GM23338 (cell line): Measurements from ENCODE around the gene MICAL3. TPM values are rescaled to one million over a fixed set of nuclear protein-coding genes. Genes with fewer than 3 reads are reported as not detected.

Experiments used
- ATAC-seq: fragments of 200-7000 bp; cut with Tn5 transposase; 3 replicates; pipeline ENCODE4 v1.9.1; 2020
- DNase-seq: peaks from one replicate; pipeline ENCODE4 v3.0.0-alpha.2; 2015; ENCODE audit warnings: low spot score
- H2AFZ ChIP-seq: fragments of 200-600 bp; sonication (generic); 2 replicates; pipeline ENCODE4 v1.8.0; 2016; ENCODE audit warnings: antibody characterized with exemption, mild to moderate bottlenecking, moderate library complexity
- H3F3A ChIP-seq: fragments of 200-600 bp; sonication (generic); replicated peaks from 2 replicates; pipeline ENCODE4 v1.8.0; 2017; ENCODE audit warnings: antibody characterized with exemption, mixed run types, low read depth
- H3K27ac ChIP-seq: fragments of 200-600 bp; sonication (generic); 2 replicates; pipeline ENCODE4 v1.6.1; 2016; ENCODE audit warnings: low read depth
- H3K27me3 ChIP-seq: fragments of 200-600 bp; sonication (generic); 2 replicates; pipeline ENCODE4 v1.8.0; 2016; ENCODE audit warnings: mild to moderate bottlenecking, mixed run types, moderate library complexity; ENCODE audit not compliant: insufficient read depth
- H3K36me3 ChIP-seq: fragments of 200-600 bp; sonication (generic); 2 replicates; pipeline ENCODE4 v1.8.0; 2016; ENCODE audit warnings: mild to moderate bottlenecking; ENCODE audit not compliant: insufficient read depth
- H3K4me1 ChIP-seq: fragments of 200-600 bp; sonication (generic); 2 replicates; pipeline ENCODE4 v1.8.0; 2016; ENCODE audit warnings: mild to moderate bottlenecking, moderate library complexity; ENCODE audit not compliant: insufficient read depth
- H3K4me2 ChIP-seq: fragments of 200-600 bp; sonication (generic); 2 replicates; pipeline ENCODE4 v1.7.1; 2017; ENCODE audit warnings: mixed run types
- H3K4me3 ChIP-seq: fragments of 200-600 bp; sonication (generic); 2 replicates; pipeline ENCODE4 v1.6.1; 2016; ENCODE audit warnings: mixed run types
- H3K79me2 ChIP-seq: fragments of 200-600 bp; sonication (generic); replicated peaks from 2 replicates; pipeline ENCODE4 v1.8.0; 2017; ENCODE audit warnings: mild to moderate bottlenecking; ENCODE audit not compliant: insufficient read depth
- H3K9me2 ChIP-seq: fragments of 200-600 bp; sonication (generic); 2 replicates; pipeline ENCODE4 v1.8.0; 2017; ENCODE audit not compliant: insufficient read depth
- H4K20me1 ChIP-seq: fragments of 200-600 bp; sonication (generic); replicated peaks from 2 replicates; pipeline ENCODE4 v1.8.0; 2017; ENCODE audit warnings: mild to moderate bottlenecking; ENCODE audit not compliant: insufficient read depth
- H3K27ac Mint-ChIP-seq: 2 replicates; pipeline ENCODE4 v1.8.0; 2020; ENCODE audit warnings: inconsistent platforms, mild to moderate bottlenecking, moderate library complexity, mixed read lengths
- H3K27me3 Mint-ChIP-seq: 3 replicates; pipeline ENCODE4 v1.8.0; 2022; ENCODE audit warnings: low read depth, mild to moderate bottlenecking, moderate library complexity, mixed read lengths, inconsistent platforms; ENCODE audit not compliant: insufficient read depth, poor library complexity
- H3K36me3 Mint-ChIP-seq: 3 replicates; pipeline ENCODE4 v1.8.0; 2021; ENCODE audit warnings: low read depth, mild to moderate bottlenecking, inconsistent platforms, moderate library complexity, mixed read lengths
- H3K4me1 Mint-ChIP-seq: 3 replicates; pipeline ENCODE4 v1.8.0; 2020; ENCODE audit warnings: mild to moderate bottlenecking, inconsistent platforms, mixed read lengths
- H3K4me3 Mint-ChIP-seq: 3 replicates; pipeline ENCODE4 v1.8.0; 2021; ENCODE audit warnings: moderate library complexity, mild to moderate bottlenecking, inconsistent platforms, mixed read lengths
- H3K9me3 Mint-ChIP-seq: 3 replicates; pipeline ENCODE4 v1.8.0; 2020; ENCODE audit warnings: moderate library complexity, mild to moderate bottlenecking, inconsistent platforms, mixed read lengths
- CREB1 ChIP-seq: fragments of 250-450 bp; sonication (Bioruptor Pico); IDR thresholded peaks from 2 replicates; pipeline ENCODE4 v1.5.0; 2020; ENCODE audit warnings: low read depth, mild to moderate bottlenecking, moderate library complexity
- EZH2phosphoT487 ChIP-seq: fragments of 200-600 bp; sonication (generic); IDR thresholded peaks from one replicate; pipeline ENCODE4 v1.8.1; 2018; ENCODE audit warnings: antibody characterized with exemption; ENCODE audit not compliant: unreplicated experiment
- NANOG ChIP-seq: IDR thresholded peaks from 2 replicates; pipeline ENCODE4 v1.6.1; 2016; ENCODE audit warnings: antibody characterized with exemption, borderline replicate concordance
- POLR2AphosphoS5 ChIP-seq: IDR thresholded peaks from 2 replicates; pipeline ENCODE4 v1.6.1; 2016; ENCODE audit warnings: antibody characterized with exemption, low read depth
- STAT1 ChIP-seq: IDR thresholded peaks from one replicate; pipeline ENCODE4 v1.6.1; 2016; ENCODE audit warnings: antibody characterized with exemption; ENCODE audit not compliant: unreplicated experiment
- ZNF114 ChIP-seq: fragments of 250-450 bp; sonication (Bioruptor Pico); IDR thresholded peaks from 2 replicates; pipeline ENCODE4 v1.5.0; 2020; ENCODE audit warnings: mild to moderate bottlenecking, moderate library complexity
- ZNF331 ChIP-seq: fragments of 250-450 bp; sonication (Bioruptor Pico); IDR thresholded peaks from 2 replicates; pipeline ENCODE4 v1.5.0; 2020; ENCODE audit warnings: low read depth, mild to moderate bottlenecking, moderate library complexity
- polyA plus RNA-seq: library from polyadenylated mRNA; unstranded; fragments of >200 nt; fragmentation: Nextera tagmentation; extraction: Ambion mirVana; gene quantifications from 2 replicates; pipeline ENCODE4 v1.2.1, GENCODE V29; 2016
- total RNA-seq: library from RNA; depleted of rRNA; stranded (reverse); fragments of >200 nt; shearing (Covaris generic); gene quantifications from 2 replicates; pipeline ENCODE4 v1.2.3, GENCODE V29; 2014
- TF ChIP-seq, protein P1 (sequence below): IDR thresholded peaks from one replicate; pipeline ENCODE4 v1.6.1; 2018; ENCODE audit warnings: antibody characterized with exemption; ENCODE audit not compliant: unreplicated experiment

The MICAL3 gene
- total and polyA plus RNA-seq, 2 experiments from 2014 or later, result 10.1 to 33.9 TPM

DNA sequence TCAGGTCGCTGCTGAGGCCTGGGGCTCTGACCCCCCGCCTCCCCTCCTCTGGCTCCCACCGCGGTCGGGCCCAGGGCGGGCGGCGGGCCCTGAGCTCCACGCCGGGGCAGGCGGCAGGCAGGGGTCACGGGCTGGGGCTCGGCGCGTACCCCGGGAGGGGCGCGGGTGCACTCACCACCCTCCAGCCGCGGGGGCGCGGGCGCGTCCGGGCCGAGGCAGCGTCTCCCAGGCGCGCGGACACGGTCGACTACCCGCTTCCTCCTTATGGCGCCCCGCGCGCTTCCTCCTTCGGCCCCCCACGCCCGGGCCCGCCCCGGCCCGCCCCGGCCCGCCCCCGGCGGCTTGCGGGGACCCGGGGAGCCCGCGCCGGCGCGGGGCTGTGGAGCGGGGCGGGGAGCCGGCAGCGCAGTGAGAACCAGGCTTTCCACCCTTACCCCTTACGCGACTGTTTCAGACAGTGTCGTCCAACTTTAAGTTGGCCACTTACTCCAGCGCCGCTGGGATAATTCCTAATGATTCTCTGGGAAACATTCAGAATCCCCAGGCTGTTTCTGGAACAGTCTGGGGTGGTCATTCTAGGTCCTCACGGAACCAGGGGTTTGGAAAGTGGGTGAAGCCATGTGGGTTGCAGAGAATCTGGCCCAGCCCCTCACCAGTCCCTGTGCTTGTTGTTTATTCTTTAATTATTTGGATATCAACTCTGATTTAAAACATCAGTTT, 250.0 kb downstream of the MICAL3 start, which contains the start of gene BID (continued):
- TF ChIP-seq ZNF331 (CRISPR knock-in tag), result no peak
- TF ChIP-seq CREB1 (CRISPR knock-in tag), result no peak
- TF ChIP-seq, protein P1, sequence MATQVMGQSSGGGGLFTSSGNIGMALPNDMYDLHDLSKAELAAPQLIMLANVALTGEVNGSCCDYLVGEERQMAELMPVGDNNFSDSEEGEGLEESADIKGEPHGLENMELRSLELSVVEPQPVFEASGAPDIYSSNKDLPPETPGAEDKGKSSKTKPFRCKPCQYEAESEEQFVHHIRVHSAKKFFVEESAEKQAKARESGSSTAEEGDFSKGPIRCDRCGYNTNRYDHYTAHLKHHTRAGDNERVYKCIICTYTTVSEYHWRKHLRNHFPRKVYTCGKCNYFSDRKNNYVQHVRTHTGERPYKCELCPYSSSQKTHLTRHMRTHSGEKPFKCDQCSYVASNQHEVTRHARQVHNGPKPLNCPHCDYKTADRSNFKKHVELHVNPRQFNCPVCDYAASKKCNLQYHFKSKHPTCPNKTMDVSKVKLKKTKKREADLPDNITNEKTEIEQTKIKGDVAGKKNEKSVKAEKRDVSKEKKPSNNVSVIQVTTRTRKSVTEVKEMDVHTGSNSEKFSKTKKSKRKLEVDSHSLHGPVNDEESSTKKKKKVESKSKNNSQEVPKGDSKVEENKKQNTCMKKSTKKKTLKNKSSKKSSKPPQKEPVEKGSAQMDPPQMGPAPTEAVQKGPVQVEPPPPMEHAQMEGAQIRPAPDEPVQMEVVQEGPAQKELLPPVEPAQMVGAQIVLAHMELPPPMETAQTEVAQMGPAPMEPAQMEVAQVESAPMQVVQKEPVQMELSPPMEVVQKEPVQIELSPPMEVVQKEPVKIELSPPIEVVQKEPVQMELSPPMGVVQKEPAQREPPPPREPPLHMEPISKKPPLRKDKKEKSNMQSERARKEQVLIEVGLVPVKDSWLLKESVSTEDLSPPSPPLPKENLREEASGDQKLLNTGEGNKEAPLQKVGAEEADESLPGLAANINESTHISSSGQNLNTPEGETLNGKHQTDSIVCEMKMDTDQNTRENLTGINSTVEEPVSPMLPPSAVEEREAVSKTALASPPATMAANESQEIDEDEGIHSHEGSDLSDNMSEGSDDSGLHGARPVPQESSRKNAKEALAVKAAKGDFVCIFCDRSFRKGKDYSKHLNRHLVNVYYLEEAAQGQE, result no peak
- no peak for TF ChIP-seq NANOG
- TF ChIP-seq EZH2phosphoT487, result no peak
- no peak for TF ChIP-seq ZNF114 (CRISPR knock-in tag)
- no peak for TF ChIP-seq STAT1

DNA sequence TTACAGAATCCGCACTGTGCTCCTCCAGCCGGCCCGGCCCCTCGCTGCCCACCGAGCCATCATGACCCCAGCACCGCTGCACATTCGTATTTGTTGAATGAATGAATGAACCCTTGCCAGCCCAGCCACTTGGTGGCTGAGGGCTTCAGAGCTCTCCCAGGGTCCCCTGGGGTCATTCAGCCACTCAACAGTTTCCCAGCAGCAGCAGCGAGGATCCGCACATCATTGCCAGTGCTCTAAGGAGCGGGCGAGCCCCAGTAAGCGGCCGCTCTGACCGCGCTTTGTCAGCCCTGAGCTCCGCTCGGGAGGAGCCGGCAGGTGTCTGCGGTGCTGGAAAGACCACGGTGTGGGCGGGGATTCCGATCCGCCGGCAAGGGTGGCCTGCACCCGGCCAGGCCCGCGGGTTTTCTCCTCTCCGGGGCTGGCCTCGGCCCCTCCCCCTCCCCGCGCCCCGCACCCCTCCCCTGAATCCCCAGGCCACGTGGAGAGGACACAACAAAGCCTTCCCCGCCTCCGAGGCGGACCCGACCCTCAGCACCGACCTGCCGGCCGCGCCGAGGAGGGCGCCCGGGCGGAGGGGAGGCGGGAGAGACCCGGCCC, 250.7 kb downstream of the MICAL3 start:
- peak overlapping the region; percentile 86 for H3K4me3 Mint-ChIP-seq
- H4K20me1 ChIP-seq, result no peaks in the 10 kb centered on the region

More for the DNA sequence above, 250.7 kb downstream of the MICAL3 start:
- H3K4me1 Mint-ChIP-seq, result peaks cover 27% of the 10 kb centered on the region
- H3F3A ChIP-seq, result 0 out of 2 replicates have a peak, but pooled peaks cover 5% of the 10 kb centered on the region
- DNase-seq, result peak; percentile 83
- H3K27ac Mint-ChIP-seq, result peak overlapping the region; percentile 86
- H2AFZ ChIP-seq, result peak overlapping the region; percentile 72; the same call in 1 of the 2 replicates
- H3K36me3 ChIP-seq, result no peaks in the 10 kb centered on the region
- ATAC-seq, result peak; percentile 77
- 0 out of 2 replicates have a peak, but pooled peaks have one; percentile 15 for TF ChIP-seq POLR2AphosphoS5
- TF ChIP-seq ZNF331 (CRISPR knock-in tag), result no peak
- H3K27me3 Mint-ChIP-seq, result peaks cover 13% of the 10 kb centered on the region
- H3K9me2 ChIP-seq, result no peaks in the 10 kb centered on the region
- peak overlapping the region; percentile 90 for H3K4me2 ChIP-seq
- H3K27ac ChIP-seq, result no peak overlapping the region
- H3K9me3 Mint-ChIP-seq, result no peaks in the 10 kb centered on the region; the same call in 1 of the 3 replicates
- 0 out of 2 replicates have a peak, but pooled peaks cover 3% of the 10 kb centered on the region for H3K27me3 ChIP-seq
- no peaks in the 10 kb centered on the region; the same call in 1 of the 3 replicates for H3K36me3 Mint-ChIP-seq
- H3K4me3 ChIP-seq, result peak overlapping the region; percentile 65
- peaks cover 14% of the 10 kb centered on the region for H3K4me1 ChIP-seq
- peaks cover 39% of the 10 kb centered on the region for H3K79me2 ChIP-seq
